ENCODE data around the gene CST11.
"Not testable (repeated sequence)": the region's sequence is repeated elsewhere in the genome, so short reads cannot be mapped to it uniquely, and the experiment has no call there.

CST11 gene

GRCh38 chr20:23476015-23476754, 23.5 kb upstream of the CST11 start:
- Histone ChIP-seq H3K27ac (replicated peaks; ENCODE audit: low read length) (no peak overlapping the region), H3K4me2 (ENCODE audit: insufficient read depth, low read length, poor library complexity, severe bottlenecking) (no peak overlapping the region), H2AFZ (ENCODE audit: low read length) (no peak overlapping the region), H3K9ac (ENCODE audit: low read depth, low read length, poor library complexity) (no peak overlapping the region), H2BK12ac (ENCODE audit: low read length) (no peak overlapping the region), H3K4me3 (ENCODE audit: low read length in 2 of 2) (peak overlapping the region in 1 of 2 donors; percentile 66), H4K91ac (ENCODE audit: low read depth, low read length, poor library complexity) (no peak overlapping the region), H3K23ac (ENCODE audit: low read depth, low read length, poor library complexity) (no peak overlapping the region), H3K79me1 (ENCODE audit: low read depth, low read length) (no peaks in the 10 kb centered on the region), H3K4me1 (ENCODE audit: control insufficient read depth in 2 of 2, insufficient read depth in 1 of 2, low read depth in 1 of 2, low read length in 2 of 2) (no peaks in the 10 kb centered on the region), H3K36me3 (replicated peaks in 1 of 2; ENCODE audit: control insufficient read depth in 2 of 2, insufficient read depth in 2 of 2, low read length in 2 of 2) (peaks cover 0 to 1% of the 10 kb centered on the region in 2 donors), H3K18ac (ENCODE audit: low read length) (no peak overlapping the region), H4K8ac (ENCODE audit: low read depth, low read length) (no peak overlapping the region), H2BK120ac (ENCODE audit: low read depth, low read length) (no peak overlapping the region), H3K9me3 (replicated peaks in 1 of 2; ENCODE audit: control insufficient read depth in 2 of 2, insufficient read depth in 1 of 2, low read depth in 1 of 2, low read length in 2 of 2) (peaks cover 0 to 13% of the 10 kb centered on the region in 2 donors), H3K14ac (ENCODE audit: low read length) (peak overlapping the region; percentile 10), H2AK5ac (ENCODE audit: low read depth, low read length) (peak overlapping the region; percentile 51), H2BK5ac (ENCODE audit: low read length) (no peak overlapping the region), H3K4ac (ENCODE audit: low read length) (no peak overlapping the region), H3K27me3 (ENCODE audit: control insufficient read depth in 3 of 3, insufficient read depth in 3 of 3, low read depth in 1 of 3, low read length in 3 of 3) (no peaks in the 10 kb centered on the region), H2BK15ac (ENCODE audit: low read length) (no peak overlapping the region)
- no peak for DNase-seq (ENCODE audit: low spot score)
- 100% methylated on average over 4 of the region's 6 CpGs; no CpG with 5 or more reads in 1 of the 2 donors for WGBS, 2 donors (ENCODE audit: extremely low coverage in 2 of 2, insufficient read length in 2 of 2, insufficient replicate concordance in 1 of 2)

DNA sequence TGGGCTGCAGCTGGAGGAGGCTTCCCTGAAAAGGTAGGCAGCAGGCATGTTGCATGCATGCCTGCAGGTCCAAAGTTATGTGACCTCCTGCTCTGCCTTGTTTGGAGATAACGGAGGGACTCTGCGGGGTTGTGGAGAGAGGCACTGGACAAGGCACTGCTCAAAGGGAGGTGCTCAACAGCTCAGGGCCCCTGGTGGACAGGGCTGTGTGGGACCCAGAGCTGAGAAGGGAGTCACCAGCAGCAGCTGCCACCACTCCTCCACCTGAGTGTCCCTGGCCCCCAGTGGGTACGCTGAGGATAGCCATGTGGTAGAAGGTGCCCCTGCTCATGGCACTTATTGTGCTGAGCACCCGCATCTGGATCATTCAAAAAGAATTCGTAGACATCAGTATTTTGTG, 22.7 kb upstream of the CST11 start:
- Histone ChIP-seq H3K9ac (ENCODE audit: low read depth, low read length, poor library complexity) (no peak overlapping the region), H2BK120ac (ENCODE audit: low read depth, low read length) (no peak overlapping the region), H3K4me1 (ENCODE audit: control insufficient read depth in 2 of 2, insufficient read depth in 1 of 2, low read depth in 1 of 2, low read length in 2 of 2) (no peaks in the 10 kb centered on the region), H2AK5ac (ENCODE audit: low read depth, low read length) (no peak overlapping the region), H3K9me3 (replicated peaks in 1 of 2; ENCODE audit: control insufficient read depth in 2 of 2, insufficient read depth in 1 of 2, low read depth in 1 of 2, low read length in 2 of 2) (peaks cover 0 to 13% of the 10 kb centered on the region in 2 donors), H3K4me2 (ENCODE audit: insufficient read depth, low read length, poor library complexity, severe bottlenecking) (no peak overlapping the region), H2AFZ (ENCODE audit: low read length) (no peak overlapping the region), H3K36me3 (replicated peaks in 1 of 2; ENCODE audit: control insufficient read depth in 2 of 2, insufficient read depth in 2 of 2, low read length in 2 of 2) (peaks cover 0 to 1% of the 10 kb centered on the region in 2 donors), H3K4me3 (ENCODE audit: low read length in 2 of 2) (no peak overlapping the region), H4K8ac (ENCODE audit: low read depth, low read length) (no peak overlapping the region), H3K27ac (replicated peaks; ENCODE audit: low read length) (no peak overlapping the region), H2BK12ac (ENCODE audit: low read length) (no peak overlapping the region), H3K27me3 (ENCODE audit: control insufficient read depth in 3 of 3, insufficient read depth in 3 of 3, low read depth in 1 of 3, low read length in 3 of 3) (no peaks in the 10 kb centered on the region), H3K4ac (ENCODE audit: low read length) (no peak overlapping the region), H4K91ac (ENCODE audit: low read depth, low read length, poor library complexity) (no peak overlapping the region), H2BK15ac (ENCODE audit: low read length) (no peak overlapping the region), H3K23ac (ENCODE audit: low read depth, low read length, poor library complexity) (peak overlapping the region; percentile 5), H3K18ac (ENCODE audit: low read length) (peak overlapping the region; percentile 19), H3K14ac (ENCODE audit: low read length) (peak overlapping the region; percentile 38), H3K79me1 (ENCODE audit: low read depth, low read length) (no peaks in the 10 kb centered on the region), H2BK5ac (ENCODE audit: low read length) (no peak overlapping the region)
- no peak for DNase-seq (ENCODE audit: low spot score)
- WGBS, 2 donors (ENCODE audit: extremely low coverage in 2 of 2, insufficient read length in 2 of 2, insufficient replicate concordance in 1 of 2), result no CpG with 5 or more reads among the region's 5 CpGs

GRCh38 chr20:23473293-23473692, 20.6 kb upstream of the CST11 start:
- H3K14ac ChIP-seq (ENCODE audit: low read length); H3K4me1 ChIP-seq (ENCODE audit: control insufficient read depth in 2 of 2, insufficient read depth in 1 of 2, low read depth in 1 of 2, low read length in 2 of 2); H2BK12ac ChIP-seq (ENCODE audit: low read length); H3K23ac ChIP-seq (ENCODE audit: low read depth, low read length, poor library complexity); H3K4me2 ChIP-seq (ENCODE audit: insufficient read depth, low read length, poor library complexity, severe bottlenecking); H3K27ac ChIP-seq (replicated peaks; ENCODE audit: low read length); H4K8ac ChIP-seq (ENCODE audit: low read depth, low read length); H4K91ac ChIP-seq (ENCODE audit: low read depth, low read length, poor library complexity); H3K9ac ChIP-seq (ENCODE audit: low read depth, low read length, poor library complexity); H3K9me3 ChIP-seq (replicated peaks in 1 of 2; ENCODE audit: control insufficient read depth in 2 of 2, insufficient read depth in 1 of 2, low read depth in 1 of 2, low read length in 2 of 2); H3K36me3 ChIP-seq (replicated peaks in 1 of 2; ENCODE audit: control insufficient read depth in 2 of 2, insufficient read depth in 2 of 2, low read length in 2 of 2); H3K4ac ChIP-seq (ENCODE audit: low read length); H2BK120ac ChIP-seq (ENCODE audit: low read depth, low read length); H2BK15ac ChIP-seq (ENCODE audit: low read length); H3K27me3 ChIP-seq (ENCODE audit: control insufficient read depth in 3 of 3, insufficient read depth in 3 of 3, low read depth in 1 of 3, low read length in 3 of 3); H3K79me1 ChIP-seq (ENCODE audit: low read depth, low read length); H2AFZ ChIP-seq (ENCODE audit: low read length); H2BK5ac ChIP-seq (ENCODE audit: low read length); H3K4me3 ChIP-seq (ENCODE audit: low read length in 2 of 2); DNase-seq (ENCODE audit: low spot score); H3K18ac ChIP-seq (ENCODE audit: low read length); H2AK5ac ChIP-seq (ENCODE audit: low read depth, low read length): not testable (repeated sequence)
- no CpG with 5 or more reads among the region's 2 CpGs for WGBS, 2 donors (ENCODE audit: extremely low coverage in 2 of 2, insufficient read length in 2 of 2, insufficient replicate concordance in 1 of 2)

GRCh38 chr20:23472306-23472705, 19.6 kb upstream of the CST11 start:
- not testable (repeated sequence) for H2BK12ac ChIP-seq (ENCODE audit: low read length); H3K4me1 ChIP-seq (ENCODE audit: control insufficient read depth in 2 of 2, insufficient read depth in 1 of 2, low read depth in 1 of 2, low read length in 2 of 2); H3K27ac ChIP-seq (replicated peaks; ENCODE audit: low read length); H3K9ac ChIP-seq (ENCODE audit: low read depth, low read length, poor library complexity); H2AK5ac ChIP-seq (ENCODE audit: low read depth, low read length); H3K14ac ChIP-seq (ENCODE audit: low read length); H3K23ac ChIP-seq (ENCODE audit: low read depth, low read length, poor library complexity); H3K4me2 ChIP-seq (ENCODE audit: insufficient read depth, low read length, poor library complexity, severe bottlenecking); H2BK5ac ChIP-seq (ENCODE audit: low read length); H3K18ac ChIP-seq (ENCODE audit: low read length); H2AFZ ChIP-seq (ENCODE audit: low read length); H4K8ac ChIP-seq (ENCODE audit: low read depth, low read length); H3K79me1 ChIP-seq (ENCODE audit: low read depth, low read length); H4K91ac ChIP-seq (ENCODE audit: low read depth, low read length, poor library complexity); H3K4me3 ChIP-seq (ENCODE audit: low read length in 2 of 2); H3K4ac ChIP-seq (ENCODE audit: low read length); DNase-seq (ENCODE audit: low spot score); H3K36me3 ChIP-seq (replicated peaks in 1 of 2; ENCODE audit: control insufficient read depth in 2 of 2, insufficient read depth in 2 of 2, low read length in 2 of 2); H2BK120ac ChIP-seq (ENCODE audit: low read depth, low read length); H3K27me3 ChIP-seq (ENCODE audit: control insufficient read depth in 3 of 3, insufficient read depth in 3 of 3, low read depth in 1 of 3, low read length in 3 of 3); H2BK15ac ChIP-seq (ENCODE audit: low read length); H3K9me3 ChIP-seq (replicated peaks in 1 of 2; ENCODE audit: control insufficient read depth in 2 of 2, insufficient read depth in 1 of 2, low read depth in 1 of 2, low read length in 2 of 2)
- WGBS, 2 donors (ENCODE audit: extremely low coverage in 2 of 2, insufficient read length in 2 of 2, insufficient replicate concordance in 1 of 2), result no CpG with 5 or more reads among the region's 5 CpGs

Data from neuronal stem cell (in vitro differentiated cells).